Transverse colon (tissue), 4 donors: Measurements from ENCODE around the gene CSRP1.

Experiments
- POLR2A ChIP-seq: fragments of 450-650 bp; IDR thresholded peaks from one replicate; pipeline ENCODE4 v1.6.1; 2016; ENCODE audit warnings: antibody characterized with exemption, mild to moderate bottlenecking, moderate library complexity
- POLR2AphosphoS5 ChIP-seq, 3 donors: sonication (generic); formaldehyde crosslinking; IDR thresholded peaks; one replicate each; pipeline ENCODE4 v1.6.1; 2016; ENCODE audit warnings: antibody characterized with exemption in 3 of 3
- TF ChIP-seq, protein P1 (sequence below), 5 experiments: fragments of 200-600 bp in 3 of 5; fragments of 450-650 bp in 2 of 5; sonication (generic) in 3 of 5; IDR thresholded peaks; 1 replicate in 2 of 5; 2 replicates in 3 of 5; pipeline ENCODE4 v1.5.1; 2016 to 2017; ENCODE audit warnings: antibody characterized with exemption in 5 of 5, inconsistent platforms in 3 of 5, mild to moderate bottlenecking in 2 of 5, moderate library complexity in 1 of 5

DNA sequence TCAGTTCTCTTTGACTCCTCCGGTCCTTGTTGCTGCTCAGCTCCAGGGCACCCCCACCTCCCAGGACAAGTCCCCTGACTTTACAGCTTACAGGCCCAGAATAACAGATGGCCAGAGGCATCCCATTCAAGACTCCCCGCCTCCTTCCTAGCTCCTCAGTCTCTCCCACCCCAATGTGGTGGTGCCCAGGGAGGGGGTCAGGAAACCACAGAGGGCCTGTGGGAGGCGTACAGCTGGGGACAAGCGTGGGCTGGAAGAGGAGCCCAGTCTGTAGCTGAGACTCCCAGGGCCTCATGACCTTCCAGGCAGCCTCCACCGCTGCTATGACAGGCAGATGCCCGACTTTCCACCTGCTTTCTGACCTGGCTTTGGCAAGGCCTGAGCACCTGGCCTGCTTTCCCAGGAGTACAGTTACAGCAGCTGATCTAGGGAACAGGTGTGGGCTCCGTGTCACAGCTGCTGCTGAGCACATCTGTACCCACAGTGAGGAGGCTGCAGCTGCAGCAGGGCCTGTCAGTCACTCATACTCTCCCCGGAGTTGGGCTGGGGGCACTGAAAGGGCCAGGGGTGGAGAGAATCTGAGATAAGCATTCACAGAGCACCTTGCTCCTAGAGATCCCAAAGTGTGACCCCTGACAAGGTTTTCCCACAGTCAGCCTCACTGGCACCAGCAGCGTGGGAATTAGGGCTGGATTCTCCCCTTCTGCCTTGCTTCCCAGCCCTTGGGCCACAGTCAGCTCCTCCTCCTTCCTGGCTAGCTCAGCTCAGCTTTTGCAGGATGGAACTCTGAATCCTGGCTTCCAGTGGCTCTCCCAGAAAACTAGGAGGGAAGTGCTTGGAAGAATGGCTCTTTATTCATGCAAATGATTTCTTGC, 24.9 kb upstream of the CSRP1 start:
- TF ChIP-seq, protein P1, sequence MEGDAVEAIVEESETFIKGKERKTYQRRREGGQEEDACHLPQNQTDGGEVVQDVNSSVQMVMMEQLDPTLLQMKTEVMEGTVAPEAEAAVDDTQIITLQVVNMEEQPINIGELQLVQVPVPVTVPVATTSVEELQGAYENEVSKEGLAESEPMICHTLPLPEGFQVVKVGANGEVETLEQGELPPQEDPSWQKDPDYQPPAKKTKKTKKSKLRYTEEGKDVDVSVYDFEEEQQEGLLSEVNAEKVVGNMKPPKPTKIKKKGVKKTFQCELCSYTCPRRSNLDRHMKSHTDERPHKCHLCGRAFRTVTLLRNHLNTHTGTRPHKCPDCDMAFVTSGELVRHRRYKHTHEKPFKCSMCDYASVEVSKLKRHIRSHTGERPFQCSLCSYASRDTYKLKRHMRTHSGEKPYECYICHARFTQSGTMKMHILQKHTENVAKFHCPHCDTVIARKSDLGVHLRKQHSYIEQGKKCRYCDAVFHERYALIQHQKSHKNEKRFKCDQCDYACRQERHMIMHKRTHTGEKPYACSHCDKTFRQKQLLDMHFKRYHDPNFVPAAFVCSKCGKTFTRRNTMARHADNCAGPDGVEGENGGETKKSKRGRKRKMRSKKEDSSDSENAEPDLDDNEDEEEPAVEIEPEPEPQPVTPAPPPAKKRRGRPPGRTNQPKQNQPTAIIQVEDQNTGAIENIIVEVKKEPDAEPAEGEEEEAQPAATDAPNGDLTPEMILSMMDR (IDR thresholded peaks at IDR 0.05) = no peak
- TF ChIP-seq POLR2AphosphoS5 (IDR thresholded peaks at IDR 0.05) (no peak), POLR2A (no peak)
